A549 (cell line): Measurements from ENCODE around the gene NPAS1.

Experiments
- CTCF ChIP-seq: fragments of >200 bp; sonication (Bioruptor Twin); formaldehyde crosslinking; IDR thresholded peaks from 3 replicates; pipeline ENCODE4 v1.5.1; 2016
- JUN ChIP-seq, 2 experiments: fragments of >200 bp; sonication (Bioruptor Twin); formaldehyde crosslinking; IDR thresholded peaks; 2 replicates in 1 of 2; 3 replicates in 1 of 2; pipeline ENCODE4 v1.6.1; 2016 to 2017
- JUNB ChIP-seq: fragments of >200 bp; sonication (Bioruptor Twin); formaldehyde crosslinking; IDR thresholded peaks from 2 replicates; pipeline ENCODE4 v1.6.1; 2016
- KDM1A ChIP-seq: fragments of 200-600 bp; sonication (generic); IDR thresholded peaks from 2 replicates; pipeline ENCODE4 v1.6.1; 2016; ENCODE audit warnings: low read depth, mild to moderate bottlenecking
- NPAS2 ChIP-seq: fragments of 250-450 bp; sonication (Bioruptor Pico); IDR thresholded peaks from 2 replicates; pipeline ENCODE4 v1.8.0; 2022; ENCODE audit warnings: mild to moderate bottlenecking, moderate library complexity, borderline replicate concordance
- POLR2A ChIP-seq: IDR thresholded peaks from 2 replicates; pipeline ENCODE4 v1.6.1; 2012; ENCODE audit warnings: mild to moderate bottlenecking, low read length
- RAD21 ChIP-seq, 2 experiments: fragments of >200 bp in 1 of 2; sonication (Bioruptor Twin) in 1 of 2; formaldehyde crosslinking in 1 of 2; IDR thresholded peaks in 1 of 2; conservative IDR thresholded peaks in 1 of 2; 2 replicates in 1 of 2; 3 replicates in 1 of 2; pipeline ENCODE4 v1.6.1; 2012 to 2018; ENCODE audit warnings: inconsistent platforms in 1 of 2

DNA sequence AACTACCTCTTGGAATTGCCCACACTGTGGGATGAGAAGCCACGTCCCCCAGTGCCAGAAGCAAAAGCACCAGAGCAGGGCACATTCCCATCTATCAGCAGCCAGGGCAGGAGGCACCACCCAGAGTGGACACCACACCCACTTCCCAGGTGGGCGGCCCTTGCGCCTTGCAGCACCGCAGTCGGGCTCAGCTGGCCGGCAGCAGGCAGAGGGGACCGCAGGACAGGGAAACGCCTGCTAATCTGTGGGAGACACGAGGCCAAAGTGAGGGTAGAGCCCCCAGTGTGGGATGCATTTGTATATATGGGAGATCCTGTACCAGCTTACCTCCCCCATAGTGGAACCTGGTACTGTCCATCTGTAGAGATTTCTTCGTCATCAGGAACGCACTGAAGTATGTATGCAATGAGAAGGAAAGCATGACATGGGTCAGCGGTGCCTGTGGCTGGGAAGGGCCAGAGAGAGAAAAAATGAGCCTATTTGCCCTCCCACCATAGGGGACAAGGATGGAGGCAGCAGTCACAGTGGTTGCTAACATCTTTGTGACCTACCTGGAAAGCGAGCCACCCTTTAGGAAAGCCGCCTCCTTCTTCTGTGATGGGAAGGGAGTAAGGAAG lies 30.9 kb upstream of the NPAS1 start:
- TF ChIP-seq RAD21 (conservative IDR thresholded peaks at IDR 0.05 in 1 of 2, IDR thresholded peaks at IDR 0.05 in 1 of 2) (no peak), CTCF (no peak), KDM1A (no peak), NPAS2 (CRISPR knock-in tag) (no peak), POLR2A (no peak), JUN (IDR thresholded peaks at IDR 0.05) (no peak), JUNB (no peak)
